ENCODE results near the gene TSPAN18. TPM values are rescaled to one million over a fixed set of nuclear protein-coding genes. Genes with fewer than 3 reads are reported as not detected.

TSPAN18 gene
- total RNA-seq, 4 donors from 2014 or later, result 0.34 to 11.5 (median 2.7) TPM

DNA sequence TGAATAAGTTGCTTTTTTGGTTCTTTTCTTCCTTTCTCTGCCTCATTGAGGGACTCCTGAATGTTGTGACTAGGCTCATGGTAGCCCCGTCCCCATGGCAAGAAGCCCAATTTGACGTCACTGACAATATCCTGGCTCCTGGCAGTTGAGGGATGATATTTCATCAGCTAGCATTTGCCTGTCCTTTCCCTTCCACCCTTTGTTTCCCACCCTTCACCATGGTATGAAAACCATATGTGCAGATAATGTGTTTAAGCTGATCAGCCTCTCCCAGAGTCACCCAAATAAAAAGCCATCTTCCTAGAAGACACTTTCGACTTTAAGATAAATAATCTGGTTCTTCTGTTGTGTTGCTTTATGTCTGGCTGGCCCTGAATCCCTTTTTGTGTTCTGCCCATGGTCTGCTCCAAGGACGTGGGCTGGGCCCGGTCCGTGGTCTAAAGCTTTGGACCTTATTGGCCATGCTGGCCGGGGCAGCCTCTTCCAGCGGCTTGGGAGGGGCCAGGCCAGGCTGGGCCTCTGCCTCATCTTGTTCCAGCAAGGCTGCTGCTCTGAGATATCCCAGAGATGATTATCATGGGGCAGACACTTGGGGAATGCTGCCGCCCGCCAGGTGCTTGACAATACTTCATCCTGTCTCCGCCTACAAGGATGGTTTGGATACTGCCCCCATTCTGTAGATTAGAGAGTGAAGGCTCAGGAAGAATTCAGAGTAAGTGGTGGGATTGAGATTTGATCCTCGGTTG lies 5.1 kb downstream of the TSPAN18 start:
- TF ChIP-seq, protein P1, sequence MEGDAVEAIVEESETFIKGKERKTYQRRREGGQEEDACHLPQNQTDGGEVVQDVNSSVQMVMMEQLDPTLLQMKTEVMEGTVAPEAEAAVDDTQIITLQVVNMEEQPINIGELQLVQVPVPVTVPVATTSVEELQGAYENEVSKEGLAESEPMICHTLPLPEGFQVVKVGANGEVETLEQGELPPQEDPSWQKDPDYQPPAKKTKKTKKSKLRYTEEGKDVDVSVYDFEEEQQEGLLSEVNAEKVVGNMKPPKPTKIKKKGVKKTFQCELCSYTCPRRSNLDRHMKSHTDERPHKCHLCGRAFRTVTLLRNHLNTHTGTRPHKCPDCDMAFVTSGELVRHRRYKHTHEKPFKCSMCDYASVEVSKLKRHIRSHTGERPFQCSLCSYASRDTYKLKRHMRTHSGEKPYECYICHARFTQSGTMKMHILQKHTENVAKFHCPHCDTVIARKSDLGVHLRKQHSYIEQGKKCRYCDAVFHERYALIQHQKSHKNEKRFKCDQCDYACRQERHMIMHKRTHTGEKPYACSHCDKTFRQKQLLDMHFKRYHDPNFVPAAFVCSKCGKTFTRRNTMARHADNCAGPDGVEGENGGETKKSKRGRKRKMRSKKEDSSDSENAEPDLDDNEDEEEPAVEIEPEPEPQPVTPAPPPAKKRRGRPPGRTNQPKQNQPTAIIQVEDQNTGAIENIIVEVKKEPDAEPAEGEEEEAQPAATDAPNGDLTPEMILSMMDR (IDR thresholded peaks at IDR 0.05; ENCODE audit: low read depth), result no peak

DNA sequence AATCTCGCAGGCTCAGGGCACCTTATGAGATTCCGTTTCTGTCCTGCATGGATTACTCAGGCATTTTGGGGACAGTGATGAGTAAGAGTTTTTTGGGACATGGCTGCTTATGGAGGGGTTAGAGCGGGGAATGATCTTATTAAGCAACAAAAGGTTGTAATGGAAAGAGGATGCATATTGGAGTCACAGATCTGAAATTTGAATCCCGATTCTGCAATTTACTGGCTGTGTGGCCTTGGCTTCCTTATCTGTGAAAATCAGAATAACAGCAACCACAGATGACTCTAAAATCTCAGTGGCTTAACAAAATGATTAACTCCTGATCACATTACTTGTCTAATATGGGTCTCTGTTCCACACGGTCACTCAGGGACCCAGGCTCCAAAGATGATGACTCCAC lies 5.8 kb downstream of the TSPAN18 start:
- TF ChIP-seq, protein P1 (IDR thresholded peaks at IDR 0.05; ENCODE audit: low read depth), result no peak

DNA sequence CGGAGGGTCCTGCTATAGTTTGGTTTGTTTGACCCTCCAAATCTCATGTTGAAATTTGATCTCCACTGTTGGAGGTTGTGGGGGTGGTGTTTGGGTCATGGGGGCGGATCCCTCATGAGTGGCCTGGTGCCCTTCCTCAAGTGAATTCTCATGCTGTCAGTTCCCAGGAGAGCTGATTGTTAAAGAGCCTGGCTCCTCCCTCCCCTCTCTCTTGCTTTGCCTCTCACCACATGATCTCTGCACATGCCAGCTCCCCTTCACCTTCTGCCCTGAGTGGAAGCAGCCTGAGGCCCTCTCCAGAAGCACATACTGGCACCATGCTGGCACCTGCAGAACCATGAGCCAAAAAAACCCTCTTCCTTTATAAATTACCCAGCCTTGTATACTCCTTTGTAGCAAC lies 7.1 kb downstream of the TSPAN18 start:
- TF ChIP-seq, protein P1 (IDR thresholded peaks at IDR 0.05; ENCODE audit: low read depth), result no peak

GRCh38 chr11:44734843-44735381 lies 8.2 kb downstream of the TSPAN18 start:
- TF ChIP-seq, protein P1 (IDR thresholded peaks at IDR 0.05; ENCODE audit: low read depth), result no peak

DNA sequence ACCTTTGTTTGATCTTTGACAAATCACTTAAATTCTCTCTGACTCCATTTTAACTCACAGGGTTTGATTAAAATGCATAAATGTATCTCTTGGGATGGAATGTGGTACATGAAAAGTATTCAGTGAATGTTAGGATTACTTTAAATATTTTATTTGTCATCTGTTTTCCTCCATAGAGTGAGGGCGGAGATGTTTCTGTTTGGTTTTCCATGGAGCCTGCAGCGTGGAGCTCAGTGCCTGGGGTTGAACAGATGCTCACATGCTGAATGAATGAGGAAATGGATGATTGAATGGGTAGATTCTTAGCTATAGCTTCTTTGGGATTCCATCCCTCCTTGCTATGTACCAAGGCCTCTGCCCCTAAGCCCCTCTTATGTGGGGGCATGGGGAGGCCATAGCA lies 10.0 kb downstream of the TSPAN18 start:
- TF ChIP-seq, protein P1 (IDR thresholded peaks at IDR 0.05; ENCODE audit: low read depth), result no peak

GRCh38 chr11:44737245-44738085 lies 10.7 kb downstream of the TSPAN18 start:
- TF ChIP-seq, protein P1 (IDR thresholded peaks at IDR 0.05; ENCODE audit: low read depth), result no peak

GRCh38 chr11:44738791-44739190 lies 12.0 kb downstream of the TSPAN18 start:
- TF ChIP-seq, protein P1 (IDR thresholded peaks at IDR 0.05; ENCODE audit: low read depth), result no peak
